ENCODE results near the gene RBP2. TPM values are rescaled to one million over a fixed set of nuclear protein-coding genes. Genes with fewer than 3 reads are reported as not detected.

The RBP2 gene
- total RNA-seq (2022; extraction: Qiagen RNA extraction; ENCODE audit: low read depth) = not detected in 5 replicates

DNA sequence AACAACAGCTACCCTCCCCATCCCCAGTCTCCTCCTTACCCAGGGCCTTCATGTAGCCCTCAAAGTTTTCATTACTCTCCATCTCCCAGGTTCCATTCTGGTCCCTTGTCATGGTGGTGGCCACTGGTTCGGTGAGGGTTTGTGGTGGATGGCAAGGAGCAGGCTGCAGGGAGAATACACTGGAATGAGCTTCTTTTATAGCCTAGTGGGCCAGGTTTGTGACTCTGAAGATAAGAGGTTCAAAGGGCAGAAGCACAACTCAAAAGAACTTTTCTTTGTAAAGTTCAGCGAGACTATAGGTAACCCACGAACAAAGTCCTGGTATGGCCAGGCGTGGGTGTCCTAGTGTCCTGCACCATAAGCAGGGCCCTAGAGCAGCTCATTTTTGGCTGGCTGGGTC is at the start of gene RBP2:
Gene RBP2 (minus strand): TSS at position 169 of the 400 bp plus-strand sequence. CDS start 57 bp downstream, at position 112.

Other genes with a start within 250 kb of the RBP2 start
- gene MRPS22, start 132.5 kb downstream of the RBP2 start, total RNA-seq (2022; extraction: Qiagen RNA extraction; ENCODE audit: low read depth) = 40.0 to 58.9 TPM (median 43.7 TPM) in 5 replicates
- gene COPB2, start 86.9 kb downstream of the RBP2 start, total RNA-seq (2022; extraction: Qiagen RNA extraction; ENCODE audit: low read depth) = 66.2 to 79.6 TPM (median 70.3 TPM) in 5 replicates
- 3.6 to 8.6 TPM (median 4.0 TPM) in 5 replicates for gene RBP1, start 63.2 kb upstream of the RBP2 start, total RNA-seq (2022; extraction: Qiagen RNA extraction; ENCODE audit: low read depth)
- gene NMNAT3, start 201.5 kb upstream of the RBP2 start, total RNA-seq (2022; extraction: Qiagen RNA extraction; ENCODE audit: low read depth) = 1.0 to 2.1 TPM (median 1.7 TPM) in 5 replicates